ENCODE measurements around the gene GSDME. TPM values are rescaled to one million over a fixed set of nuclear protein-coding genes. Genes with fewer than 3 reads are reported as not detected.

Gene GSDME
- total and polyA plus RNA-seq, 12 donors, result 2.6 to 70.6 (median 6.3) TPM

DNA sequence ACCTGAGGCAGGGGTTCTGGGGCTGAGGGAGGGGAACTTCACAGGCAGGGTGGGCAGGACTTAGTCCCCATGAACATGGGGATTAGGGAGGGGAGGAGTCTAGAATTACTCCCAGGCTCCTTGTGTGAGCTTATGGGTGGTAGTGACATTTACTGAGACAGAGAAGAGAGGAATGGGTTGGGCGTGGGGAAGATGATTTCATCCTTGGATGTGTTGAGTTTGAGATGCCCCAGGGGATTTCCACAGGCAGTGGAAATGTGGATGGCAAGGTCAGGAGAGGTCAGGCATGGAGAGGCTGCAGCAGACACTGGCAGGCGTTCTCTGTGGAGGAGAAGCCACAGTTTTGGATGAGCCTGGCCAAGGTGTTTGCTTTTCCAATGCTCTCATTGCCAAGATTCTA, 26.4 kb upstream of the GSDME start:
- no peak for DNase-seq
- no peaks in the 10 kb centered on the region for H3K4me1 ChIP-seq (replicated peaks in 1 of 2)
- H3K9me3 ChIP-seq (replicated peaks in 1 of 3), result no peaks in the 10 kb centered on the region
- H3K4me3 ChIP-seq, result no peak overlapping the region
- intact Hi-C loops (cut with DNase I), result no loop called here
- WGBS, 4 donors, result 63 to 82% (median 77%) methylated on average over 2 of the region's 2 CpGs
- no peaks in the 10 kb centered on the region for H3K36me3 ChIP-seq (replicated peaks in 1 of 2)
- H3K27ac ChIP-seq, result no peak overlapping the region
- TF ChIP-seq, protein P1, sequence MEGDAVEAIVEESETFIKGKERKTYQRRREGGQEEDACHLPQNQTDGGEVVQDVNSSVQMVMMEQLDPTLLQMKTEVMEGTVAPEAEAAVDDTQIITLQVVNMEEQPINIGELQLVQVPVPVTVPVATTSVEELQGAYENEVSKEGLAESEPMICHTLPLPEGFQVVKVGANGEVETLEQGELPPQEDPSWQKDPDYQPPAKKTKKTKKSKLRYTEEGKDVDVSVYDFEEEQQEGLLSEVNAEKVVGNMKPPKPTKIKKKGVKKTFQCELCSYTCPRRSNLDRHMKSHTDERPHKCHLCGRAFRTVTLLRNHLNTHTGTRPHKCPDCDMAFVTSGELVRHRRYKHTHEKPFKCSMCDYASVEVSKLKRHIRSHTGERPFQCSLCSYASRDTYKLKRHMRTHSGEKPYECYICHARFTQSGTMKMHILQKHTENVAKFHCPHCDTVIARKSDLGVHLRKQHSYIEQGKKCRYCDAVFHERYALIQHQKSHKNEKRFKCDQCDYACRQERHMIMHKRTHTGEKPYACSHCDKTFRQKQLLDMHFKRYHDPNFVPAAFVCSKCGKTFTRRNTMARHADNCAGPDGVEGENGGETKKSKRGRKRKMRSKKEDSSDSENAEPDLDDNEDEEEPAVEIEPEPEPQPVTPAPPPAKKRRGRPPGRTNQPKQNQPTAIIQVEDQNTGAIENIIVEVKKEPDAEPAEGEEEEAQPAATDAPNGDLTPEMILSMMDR (IDR thresholded peaks at IDR 0.05), result no peak
- no peak for TF ChIP-seq POLR2A (IDR thresholded peaks at IDR 0.05)
- H3K27me3 ChIP-seq, result no peaks in the 10 kb centered on the region

GRCh38 chr7:24781106-24781505, 23.8 kb upstream of the GSDME start:
- no peaks in the 10 kb centered on the region for H3K4me1 ChIP-seq (replicated peaks in 1 of 2)
- no peaks in the 10 kb centered on the region for H3K27me3 ChIP-seq
- H3K27ac ChIP-seq, result no peak overlapping the region
- H3K9me3 ChIP-seq (replicated peaks in 1 of 3), result no peaks in the 10 kb centered on the region
- 72 to 79% (median 77%) methylated on average over 4 of the region's 4 CpGs for WGBS, 4 donors
- no peak for TF ChIP-seq POLR2A (IDR thresholded peaks at IDR 0.05)
- TF ChIP-seq, protein P1 (IDR thresholded peaks at IDR 0.05), result no peak
- no peaks in the 10 kb centered on the region for H3K36me3 ChIP-seq (replicated peaks in 1 of 2)
- no peak overlapping the region for H3K4me3 ChIP-seq
- DNase-seq, result peak in 2 of 7 donors; percentile 29 to 33
- intact Hi-C loops (cut with DNase I), result no loop called here

DNA sequence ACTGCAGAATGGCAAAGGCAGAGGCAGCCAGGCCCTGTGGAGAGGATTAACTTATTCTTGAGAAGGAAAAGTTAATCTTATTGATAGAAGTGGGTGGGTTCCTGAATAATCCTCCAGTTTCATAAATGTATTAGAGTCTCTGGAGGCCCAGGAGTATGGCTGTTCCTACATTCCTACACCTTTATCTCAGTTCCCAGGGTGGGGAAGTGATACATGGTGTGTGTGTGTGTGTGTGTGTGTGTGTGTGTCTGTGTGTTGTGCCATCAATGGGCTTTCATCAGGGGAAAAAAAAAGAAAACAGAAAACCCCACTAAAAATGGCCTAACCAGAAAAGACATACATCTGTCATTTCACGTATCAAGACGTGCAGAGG, 22.0 kb upstream of the GSDME start:
- H3K27ac ChIP-seq, result no peak overlapping the region
- no peaks in the 10 kb centered on the region for H3K27me3 ChIP-seq
- H3K9me3 ChIP-seq (replicated peaks in 1 of 3), result no peaks in the 10 kb centered on the region
- no peaks in the 10 kb centered on the region for H3K4me1 ChIP-seq (replicated peaks in 1 of 2)
- intact Hi-C loops (cut with DNase I), result no loop called here
- H3K36me3 ChIP-seq (replicated peaks in 1 of 2), result no peaks in the 10 kb centered on the region
- 79 to 90% (median 85%) methylated on average over 2 of the region's 2 CpGs for WGBS, 4 donors
- no peak for TF ChIP-seq POLR2A (IDR thresholded peaks at IDR 0.05)
- TF ChIP-seq, protein P1 (IDR thresholded peaks at IDR 0.05), result no peak
- DNase-seq, result no peak
- H3K4me3 ChIP-seq, result no peak overlapping the region

- H3K4me3 ChIP-seq, result no peak overlapping the region
- no peaks in the 10 kb centered on the region for H3K36me3 ChIP-seq (replicated peaks in 1 of 2)
- H3K27ac ChIP-seq, result peak overlapping the region in 2 of 5 donors; percentile 47 to 58
- peak in 6 of 7 donors; percentile 25 to 64 (median 46) for DNase-seq
- WGBS, 4 donors, result 70 to 77% (median 74%) methylated on average over 9 of the region's 9 CpGs
- H3K27me3 ChIP-seq, result no peaks in the 10 kb centered on the region
- intact Hi-C loops (cut with DNase I), result no loop called here
- H3K9me3 ChIP-seq (replicated peaks in 1 of 3), result no peaks in the 10 kb centered on the region
- no peaks in the 10 kb centered on the region for H3K4me1 ChIP-seq (replicated peaks in 1 of 2)
- TF ChIP-seq, protein P1 (IDR thresholded peaks at IDR 0.05), result no peak
- TF ChIP-seq POLR2A (IDR thresholded peaks at IDR 0.05), result no peak
Measured at GRCh38 chr7:24778543-24779282, 21.4 kb upstream of the GSDME start.
